Panc1 (cell line): ENCODE results near the gene GRID1. TPM values are rescaled to one million over a fixed set of nuclear protein-coding genes. Genes with fewer than 3 reads are reported as not detected.

Experiments used
- ATAC-seq: fragments of 200-7000 bp; cut with Tn5 transposase; 2 replicates; pipeline ENCODE4 v1.9.1; 2020; ENCODE audit warnings: mild to moderate bottlenecking, moderate library complexity
- BruUV-seq: library from RNA; stranded (reverse); fragments of 400-500 nt; replicated peaks from 2 replicates; lab custom pipeline; 2021; lab: Mats Ljungman, UMichigan
- CTCF ChIA-PET: fragments of 300-600 bp; sonication (Branson Sonifier 250); formaldehyde crosslinking; loops from one replicate; lab custom pipeline; 2022; ENCODE audit warnings: antibody characterized with exemption; lab: Charles Lee
- POLR2A ChIA-PET: fragments of 300-600 bp; sonication (Branson Sonifier 250); formaldehyde crosslinking; loops from one replicate; lab custom pipeline; 2022; ENCODE audit warnings: antibody characterized with exemption; lab: Charles Lee
- DNase-seq: peaks from one replicate; pipeline ENCODE4 v3.0.0-alpha.2; 2010; ENCODE audit warnings: low read depth, low spot score
- H3K27ac ChIP-seq: 2 replicates; pipeline ENCODE4 v1.5.1; 2011; ENCODE audit warnings: mild to moderate bottlenecking, low read length, inconsistent platforms
- H3K27me3 ChIP-seq: fragments of 200-500 bp; sonication (Bioruptor generic); 2 replicates; pipeline ENCODE4 v1.6.0; 2014; ENCODE audit warnings: low read length, inconsistent platforms; ENCODE audit not compliant: control insufficient read depth, insufficient read depth
- H3K36me3 ChIP-seq: fragments of 200-500 bp; sonication (Bioruptor generic); 2 replicates; pipeline ENCODE4 v1.5.1; 2014; ENCODE audit warnings: inconsistent platforms, mild to moderate bottlenecking, low read length, moderate library complexity; ENCODE audit not compliant: control insufficient read depth, insufficient read depth
- H3K4me1 ChIP-seq: 2 replicates; pipeline ENCODE4 v1.5.1; 2011; ENCODE audit warnings: inconsistent platforms, mild to moderate bottlenecking, low read length, moderate library complexity; ENCODE audit not compliant: control insufficient read depth, insufficient read depth
- H3K4me3 ChIP-seq, 2 experiments: 2 replicates each; pipeline ENCODE4 v1.5.1; 2011 to 2012; ENCODE audit warnings: low read depth in 2 of 2, low read length in 2 of 2, mild to moderate bottlenecking in 2 of 2, inconsistent platforms in 1 of 2, moderate library complexity in 1 of 2
- H3K9me3 ChIP-seq: fragments of 200-500 bp; sonication (Bioruptor generic); 2 replicates; pipeline ENCODE4 v1.5.1; 2014; ENCODE audit warnings: low read depth, mild to moderate bottlenecking, inconsistent platforms, low read length, moderate library complexity; ENCODE audit not compliant: control insufficient read depth, insufficient read depth
- CTCF ChIP-seq: fragments of 450-650 bp; IDR thresholded peaks from 2 replicates; pipeline ENCODE4 v1.5.1; 2017; ENCODE audit warnings: mild to moderate bottlenecking
- POLR2AphosphoS5 ChIP-seq: IDR thresholded peaks from 2 replicates; pipeline ENCODE4 v1.6.1; 2012; ENCODE audit warnings: mild to moderate bottlenecking, low read depth, low read length, moderate library complexity
- SIN3A ChIP-seq: IDR thresholded peaks from 2 replicates; pipeline ENCODE4 v1.6.1; 2012; ENCODE audit warnings: low read depth, mild to moderate bottlenecking, low read length, moderate library complexity, borderline replicate concordance; ENCODE audit not compliant: insufficient read depth
- TCF7L2 ChIP-seq: IDR thresholded peaks from 2 replicates; pipeline ENCODE4 v1.6.1; 2011; ENCODE audit warnings: mild to moderate bottlenecking, low read depth, low read length, inconsistent platforms
- in situ Hi-C: cut with HindIII; loops from 2 replicates; pipeline ENCODE4 v1.10.0; 2016; ENCODE audit warnings: low sequenced_read_pairs, low pct_unique_long_range_greater_than_20kb
- intact Hi-C: fragments of 100-400 bp; cut with micrococcal nuclease; formaldehyde crosslinking; loops from one replicate; pipeline ENCODE4 v1.10.0; 2022; ENCODE audit not compliant: unreplicated experiment
- total RNA-seq: library from RNA; stranded (reverse); gene quantifications from one replicate; pipeline ENCODE4 v1.2.1, GENCODE V29; 2021; ENCODE audit not compliant: unreplicated experiment
- TF ChIP-seq, protein P1 (sequence below), 2 experiments: IDR thresholded peaks; 2 replicates each; pipeline ENCODE4 v1.6.1; 2011 to 2012; ENCODE audit warnings: low read depth in 2 of 2, control low read depth in 1 of 2, low read length in 1 of 2, mild to moderate bottlenecking in 1 of 2, moderate library complexity in 1 of 2; ENCODE audit not compliant: insufficient read depth in 1 of 2

Gene GRID1
- total RNA-seq, 1 experiment from 2014 or later = 2.3 TPM

DNA sequence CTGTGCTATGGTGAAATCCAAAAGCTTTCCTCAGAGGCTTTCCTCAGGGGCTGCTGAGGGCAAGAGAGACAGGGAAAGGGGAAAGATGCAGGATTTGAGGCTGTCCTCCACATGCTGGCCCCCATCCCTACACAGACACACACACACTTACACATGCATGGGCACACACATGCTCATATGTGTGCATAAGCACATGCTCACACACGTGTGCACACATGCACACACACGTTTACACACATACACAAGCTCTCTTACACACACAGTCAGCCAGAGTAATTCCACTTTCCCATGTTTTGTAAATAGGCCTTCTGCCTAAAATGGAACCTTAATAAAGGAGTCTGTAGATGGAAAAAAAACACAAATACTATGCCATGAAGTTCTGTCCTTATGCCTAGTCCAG, 312.9 kb downstream of the GRID1 start:
- ChIA-PET POLR2A (no interaction called here), CTCF (no interaction called here)
- Histone ChIP-seq H3K27me3 (no peaks in the 10 kb centered on the region), H3K36me3 (no peaks in the 10 kb centered on the region), H3K4me1 (no peaks in the 10 kb centered on the region), H3K9me3 (0 out of 2 replicates have a peak, but pooled peaks cover 3% of the 10 kb centered on the region), H3K27ac (no peak overlapping the region), H3K4me3 (no peak overlapping the region)
- TF ChIP-seq TCF7L2 = no peak
- TF ChIP-seq SIN3A = no peak
- DNase-seq (no peak), ATAC-seq (no peak)
- intact Hi-C loops (no loop called here), in situ Hi-C loops (no loop called here)
- BruUV-seq = no TSS peak

GRCh38 chr10:86051586-86051985, 315.0 kb downstream of the GRID1 start:
- intact Hi-C loops (no loop called here), in situ Hi-C loops (no loop called here)
- Histone ChIP-seq H3K4me3 (no peak overlapping the region), H3K27ac (no peak overlapping the region), H3K36me3 (no peaks in the 10 kb centered on the region), H3K27me3 (no peaks in the 10 kb centered on the region), H3K9me3 (0 out of 2 replicates have a peak, but pooled peaks cover 3% of the 10 kb centered on the region), H3K4me1 (no peaks in the 10 kb centered on the region)
- TF ChIP-seq TCF7L2 = no peak
- TF ChIP-seq POLR2AphosphoS5 = no peak
- TF ChIP-seq SIN3A = no peak
- TF ChIP-seq CTCF = no peak
- TF ChIP-seq, protein P1, sequence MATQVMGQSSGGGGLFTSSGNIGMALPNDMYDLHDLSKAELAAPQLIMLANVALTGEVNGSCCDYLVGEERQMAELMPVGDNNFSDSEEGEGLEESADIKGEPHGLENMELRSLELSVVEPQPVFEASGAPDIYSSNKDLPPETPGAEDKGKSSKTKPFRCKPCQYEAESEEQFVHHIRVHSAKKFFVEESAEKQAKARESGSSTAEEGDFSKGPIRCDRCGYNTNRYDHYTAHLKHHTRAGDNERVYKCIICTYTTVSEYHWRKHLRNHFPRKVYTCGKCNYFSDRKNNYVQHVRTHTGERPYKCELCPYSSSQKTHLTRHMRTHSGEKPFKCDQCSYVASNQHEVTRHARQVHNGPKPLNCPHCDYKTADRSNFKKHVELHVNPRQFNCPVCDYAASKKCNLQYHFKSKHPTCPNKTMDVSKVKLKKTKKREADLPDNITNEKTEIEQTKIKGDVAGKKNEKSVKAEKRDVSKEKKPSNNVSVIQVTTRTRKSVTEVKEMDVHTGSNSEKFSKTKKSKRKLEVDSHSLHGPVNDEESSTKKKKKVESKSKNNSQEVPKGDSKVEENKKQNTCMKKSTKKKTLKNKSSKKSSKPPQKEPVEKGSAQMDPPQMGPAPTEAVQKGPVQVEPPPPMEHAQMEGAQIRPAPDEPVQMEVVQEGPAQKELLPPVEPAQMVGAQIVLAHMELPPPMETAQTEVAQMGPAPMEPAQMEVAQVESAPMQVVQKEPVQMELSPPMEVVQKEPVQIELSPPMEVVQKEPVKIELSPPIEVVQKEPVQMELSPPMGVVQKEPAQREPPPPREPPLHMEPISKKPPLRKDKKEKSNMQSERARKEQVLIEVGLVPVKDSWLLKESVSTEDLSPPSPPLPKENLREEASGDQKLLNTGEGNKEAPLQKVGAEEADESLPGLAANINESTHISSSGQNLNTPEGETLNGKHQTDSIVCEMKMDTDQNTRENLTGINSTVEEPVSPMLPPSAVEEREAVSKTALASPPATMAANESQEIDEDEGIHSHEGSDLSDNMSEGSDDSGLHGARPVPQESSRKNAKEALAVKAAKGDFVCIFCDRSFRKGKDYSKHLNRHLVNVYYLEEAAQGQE (IDR thresholded peaks at IDR 0.05; ENCODE audit: insufficient read depth in 1 of 2, low read depth in 2 of 2, low read length in 1 of 2) = no peak
- BruUV-seq = no TSS peak
- ChIA-PET POLR2A (no interaction called here), CTCF (no interaction called here)
- ATAC-seq (no peak), DNase-seq (no peak)

GRCh38 chr10:86049442-86049841, 317.2 kb downstream of the GRID1 start:
- no peak for ATAC-seq
- TF ChIP-seq, protein P1 (IDR thresholded peaks at IDR 0.05; ENCODE audit: insufficient read depth in 1 of 2, low read depth in 2 of 2, low read length in 1 of 2) = no peak
- TF ChIP-seq SIN3A (no peak), TCF7L2 (no peak), POLR2AphosphoS5 (no peak), CTCF (no peak)
- in situ Hi-C loops (no loop called here), intact Hi-C loops (no loop called here)
- Histone ChIP-seq H3K27me3 (no peaks in the 10 kb centered on the region), H3K4me1 (no peaks in the 10 kb centered on the region), H3K27ac (no peak overlapping the region), H3K36me3 (no peaks in the 10 kb centered on the region), H3K9me3 (0 out of 2 replicates have a peak, but pooled peaks cover 3% of the 10 kb centered on the region), H3K4me3 (no peak overlapping the region)
- no peak for DNase-seq
- POLR2A ChIA-PET = no interaction called here
- BruUV-seq = no TSS peak
- CTCF ChIA-PET = no interaction called here
